ENCODE data around the gene PPP1R3E. TPM values are rescaled to one million over a fixed set of nuclear protein-coding genes. Genes with fewer than 3 reads are reported as not detected.

The PPP1R3E gene
- total and polyA plus RNA-seq, 2 of the 13 experiments (the other 11 are each of a cell fraction or from before 2014, with no cell fraction given) = 16.5 to 26.5 TPM

GRCh38 chr14:23299986-23300686, 2.5 kb downstream of the PPP1R3E start (continued):
- TF ChIP-seq ZNF362 (CRISPR knock-in tag; IDR thresholded peaks at IDR 0.05; ENCODE audit: borderline replicate concordance) = peak; percentile 75; the same call in 1 of the 2 replicates
- TF ChIP-seq EHMT2 (IDR thresholded peaks at IDR 0.05; ENCODE audit: borderline replicate concordance, low read depth, low read length) = no peak
- TF ChIP-seq HIC2 (CRISPR knock-in tag; IDR thresholded peaks at IDR 0.05; ENCODE audit: low read depth) = no peak
- TF ChIP-seq U2AF2 (IDR thresholded peaks at IDR 0.05; ENCODE audit: low read depth, low read length) = no peak
- TF ChIP-seq ZNF367 (CRISPR knock-in tag; IDR thresholded peaks at IDR 0.05; ENCODE audit: borderline replicate concordance) = no peak
- TF ChIP-seq ZNF672 (CRISPR knock-in tag; IDR thresholded peaks at IDR 0.05) = no peak
- no peak for TF ChIP-seq ATF4 (CRISPR knock-in tag; IDR thresholded peaks at IDR 0.05)
- TF ChIP-seq E2F5 (CRISPR knock-in tag; conservative IDR thresholded peaks at IDR 0.05) = no peak
- TF ChIP-seq ZNF136 (CRISPR knock-in tag; IDR thresholded peaks at IDR 0.05; ENCODE audit: low read depth) = 0 out of 2 replicates have a peak, but pooled peaks have one; percentile 12
- TF ChIP-seq MLLT10 (CRISPR knock-in tag; IDR thresholded peaks at IDR 0.05) = no peak
- no peak for TF ChIP-seq SP5 (CRISPR knock-in tag; IDR thresholded peaks at IDR 0.05; ENCODE audit: borderline replicate concordance, low read depth)
- no peak for TF ChIP-seq ZNF564 (CRISPR knock-in tag; IDR thresholded peaks at IDR 0.05)
- TF ChIP-seq ZXDC (CRISPR knock-in tag; IDR thresholded peaks at IDR 0.05) = no peak
- no peak for TF ChIP-seq TEAD3 (CRISPR knock-in tag; optimal IDR thresholded peaks at IDR 0.05; ENCODE audit: borderline replicate concordance)
- no peak for TF ChIP-seq MXI1 (IDR thresholded peaks at IDR 0.05; ENCODE audit: borderline replicate concordance, low read depth, low read length)
- TF ChIP-seq ELF1 (CRISPR knock-in tag; IDR thresholded peaks at IDR 0.05) = no peak
- no peak for TF ChIP-seq ZNF878 (CRISPR knock-in tag; IDR thresholded peaks at IDR 0.05)
- no peak for TF ChIP-seq ZNF572 (CRISPR knock-in tag; IDR thresholded peaks at IDR 0.05)
- 0 out of 2 replicates have a peak, but pooled peaks have one; percentile 3 for TF ChIP-seq ZNF232 (CRISPR knock-in tag; IDR thresholded peaks at IDR 0.05; ENCODE audit: borderline replicate concordance)
- no peak for TF ChIP-seq ZNF326 (CRISPR knock-in tag; IDR thresholded peaks at IDR 0.05; ENCODE audit: borderline replicate concordance)
- no peak for TF ChIP-seq TP53 (CRISPR knock-in tag; conservative IDR thresholded peaks at IDR 0.05)
- peak; percentile 60; the same call in 1 of the 2 replicates for TF ChIP-seq ZFP90 (CRISPR knock-in tag; IDR thresholded peaks at IDR 0.05; ENCODE audit: borderline replicate concordance)
- TF ChIP-seq JUN (CRISPR knock-in tag; IDR thresholded peaks at IDR 0.05) = no peak
